NCI-H748 (cell line): ENCODE results near the gene DDX56.
"Not testable (repeated sequence)": the region's sequence is repeated elsewhere in the genome, so short reads cannot be mapped to it uniquely, and the experiment has no call there.

ENCODE experiments used
- DNase-seq: peaks from one replicate; lab custom pipeline; 2025; ENCODE audit not compliant: unreplicated experiment; lab: John Stamatoyannopoulos, UW

DDX56 gene

GRCh38 chr7:44564606-44565005 lies 9.1 kb downstream of the DDX56 start:
- DNase-seq = no peak

DNA sequence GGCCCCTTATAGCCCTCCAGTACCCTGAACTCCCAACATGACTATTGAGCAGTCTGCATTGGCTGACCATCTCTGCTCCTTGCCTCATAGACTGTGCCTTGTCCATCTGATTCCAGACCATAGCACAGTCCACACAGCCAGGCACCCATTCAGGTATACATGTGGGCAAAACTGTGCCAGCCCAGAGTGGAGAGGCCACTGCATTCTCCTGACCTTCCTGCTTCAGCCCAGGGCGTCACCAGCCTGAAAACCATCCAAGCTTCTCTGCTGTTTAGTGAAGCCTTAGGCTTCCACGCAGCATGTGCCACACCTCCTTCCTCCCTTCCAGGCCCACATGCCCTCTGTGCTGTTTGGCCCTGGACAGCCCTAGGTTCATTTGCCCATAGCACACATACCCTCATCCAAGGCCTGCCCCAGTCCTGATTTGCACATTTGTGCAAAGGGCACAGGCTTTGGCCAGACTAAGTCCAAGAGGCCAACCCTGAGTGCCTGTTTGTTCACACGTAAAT lies 10.5 kb downstream of the DDX56 start:
- DNase-seq = no peak

DNA sequence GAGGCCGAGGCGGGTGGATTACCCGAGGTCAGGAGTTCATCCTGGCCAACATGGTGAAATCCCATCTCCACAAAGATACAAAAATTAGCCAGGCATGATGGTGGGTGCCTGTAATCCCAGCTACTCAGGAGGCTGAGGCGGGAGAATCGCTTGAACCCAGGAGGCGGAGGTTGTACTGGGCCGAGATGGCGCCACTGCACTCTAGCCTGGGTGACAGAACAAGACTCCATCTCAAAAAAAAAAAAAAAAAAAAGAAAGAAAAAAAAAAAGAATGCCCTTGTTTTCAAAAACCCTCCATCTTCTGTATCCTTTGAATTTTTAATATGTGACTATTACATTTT lies 11.1 kb downstream of the DDX56 start:
- not testable (repeated sequence) for DNase-seq

DNA sequence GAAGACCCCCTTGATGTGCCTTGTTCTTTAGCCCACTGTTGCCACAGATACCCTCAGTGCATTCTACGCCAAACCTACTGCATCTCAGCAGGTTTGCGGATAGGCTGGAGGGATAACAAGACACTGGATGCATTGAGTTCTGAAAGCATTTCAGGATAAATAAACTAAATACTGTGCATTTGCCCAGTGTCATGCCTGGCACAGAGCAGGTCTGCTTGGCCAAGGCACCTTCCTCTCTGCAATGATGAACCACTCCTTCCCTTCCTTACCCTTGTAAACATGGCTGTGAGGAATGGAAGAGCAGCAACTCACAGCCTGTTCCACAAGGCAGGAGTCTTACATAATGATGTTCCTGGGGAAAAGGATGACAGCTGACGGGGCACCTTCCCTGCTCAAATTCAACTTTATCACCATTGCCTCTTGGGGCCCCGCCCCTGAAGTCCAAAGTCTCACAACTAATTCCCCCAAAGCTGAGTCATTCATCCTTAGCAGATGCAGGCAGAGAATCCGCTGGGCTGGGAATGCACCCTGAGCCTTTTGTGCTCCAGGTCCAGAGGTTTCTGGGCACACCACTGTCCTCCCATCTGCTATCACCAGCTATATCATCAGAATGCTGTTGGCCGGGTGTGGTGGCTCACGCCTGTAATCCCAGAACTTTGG lies 11.6 kb downstream of the DDX56 start:
- DNase-seq = no peak

- DNase-seq = no peak
These were observed 12.2 kb downstream of the DDX56 start for GRCh38 chr7:44561481-44561880.

DNA sequence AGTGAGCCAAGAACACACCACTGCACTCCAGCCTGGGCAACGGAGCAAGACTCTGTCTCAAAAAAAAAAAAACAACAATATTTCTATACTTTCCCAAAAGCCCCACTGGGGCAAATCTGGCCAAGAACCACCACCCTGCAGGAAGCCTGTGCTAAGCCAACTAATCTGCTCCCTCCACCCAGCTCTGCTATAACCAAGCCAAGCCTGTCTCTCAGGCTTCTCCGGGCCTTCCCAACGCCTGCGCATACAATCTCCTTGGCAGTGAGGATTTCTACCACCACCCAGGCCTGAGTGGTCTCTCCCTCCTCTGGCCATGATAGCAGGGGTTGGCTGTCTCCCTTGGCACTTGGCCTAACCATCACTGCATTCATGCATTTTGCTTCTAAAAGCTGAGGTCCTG lies 14.2 kb downstream of the DDX56 start:
- DNase-seq = no peak

DNA sequence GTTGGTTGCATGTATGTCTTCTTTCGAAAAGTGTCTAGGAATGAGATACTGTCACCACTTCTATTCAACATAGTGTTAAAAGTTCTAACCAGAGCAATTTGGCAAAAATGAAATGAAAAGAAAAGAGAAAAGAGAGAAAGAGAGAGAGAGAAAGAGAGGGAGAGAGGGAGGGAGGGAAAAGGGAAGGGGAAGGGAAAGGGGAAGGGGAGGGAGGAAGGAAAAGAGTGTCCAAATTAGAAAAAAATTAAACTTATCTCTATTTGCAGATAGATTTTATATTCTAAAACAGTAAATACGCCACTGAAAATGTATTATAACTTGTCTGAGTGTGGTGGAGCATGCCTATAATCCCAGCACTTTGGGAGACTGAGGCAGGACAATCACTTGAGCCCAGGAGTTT lies 16.2 kb downstream of the DDX56 start:
- DNase-seq = no peak

GRCh38 chr7:44555350-44555749 lies 18.4 kb downstream of the DDX56 start:
- DNase-seq = no peak

DNA sequence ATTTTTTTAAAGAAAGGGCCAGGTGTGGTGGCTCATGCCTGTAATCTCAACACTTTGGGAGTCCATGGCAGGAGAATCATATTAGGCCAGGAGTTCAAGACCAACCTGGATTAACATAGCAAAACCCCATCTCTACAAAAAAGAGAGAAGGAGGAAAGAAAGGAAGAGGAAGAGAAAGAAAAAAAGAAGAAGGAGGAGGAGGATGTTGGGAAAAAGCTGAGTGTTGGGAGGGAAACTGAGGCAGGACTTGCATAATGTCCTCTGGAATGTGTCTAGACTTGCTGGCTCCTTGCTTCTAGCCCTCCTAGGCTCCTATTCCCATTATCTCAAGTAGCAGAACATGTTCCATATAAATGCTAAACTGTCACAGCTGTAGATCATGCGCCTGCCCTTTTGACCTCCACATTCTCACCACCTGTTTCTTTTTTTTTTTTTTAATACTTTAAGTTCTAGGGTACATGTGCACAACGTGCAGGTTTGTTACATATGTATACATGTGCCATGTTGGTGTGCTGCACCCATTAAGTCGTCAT lies 21.2 kb downstream of the DDX56 start:
- not testable (repeated sequence) for DNase-seq

DNA sequence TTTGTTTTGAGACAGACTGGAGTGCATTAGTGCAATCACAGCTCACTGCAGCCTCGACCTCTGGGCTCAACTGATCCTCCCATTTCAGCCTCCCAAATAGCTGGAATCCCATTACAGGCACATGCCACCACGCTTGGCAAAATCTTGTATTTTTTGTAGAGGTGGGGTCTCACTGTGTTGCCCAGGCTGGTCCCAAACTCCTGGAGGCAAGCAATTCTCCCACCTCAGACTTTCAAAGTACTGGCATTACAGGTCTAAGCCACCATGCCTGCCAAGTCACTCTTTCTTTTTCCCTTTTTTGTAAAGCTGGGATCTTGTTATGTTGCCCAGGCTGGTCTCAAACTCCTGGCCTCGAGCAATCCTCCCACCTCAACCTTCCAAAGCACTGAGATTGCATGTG lies 24.3 kb downstream of the DDX56 start:
- DNase-seq = no peak

DNA sequence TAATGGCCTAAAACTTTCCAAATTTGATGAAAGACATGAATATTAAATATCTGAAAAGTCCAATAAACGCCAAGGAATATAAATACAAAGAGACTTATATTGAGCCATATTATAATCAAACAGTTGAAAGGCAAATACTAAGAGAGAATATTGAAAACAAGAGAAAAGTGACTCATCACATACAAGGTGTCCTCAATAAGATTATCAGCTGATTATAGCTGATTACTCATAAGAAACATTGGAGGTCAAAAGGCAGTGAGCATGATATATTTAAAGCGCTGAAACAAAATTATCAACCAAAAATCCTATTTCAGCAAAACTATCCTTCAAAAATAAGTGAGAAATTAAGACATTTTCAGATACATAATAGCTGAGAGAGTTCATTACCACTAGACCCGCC lies 24.8 kb downstream of the DDX56 start:
- DNase-seq = no peak

GRCh38 chr7:44547536-44548231 lies 26.0 kb downstream of the DDX56 start:
- no peak for DNase-seq

DNA sequence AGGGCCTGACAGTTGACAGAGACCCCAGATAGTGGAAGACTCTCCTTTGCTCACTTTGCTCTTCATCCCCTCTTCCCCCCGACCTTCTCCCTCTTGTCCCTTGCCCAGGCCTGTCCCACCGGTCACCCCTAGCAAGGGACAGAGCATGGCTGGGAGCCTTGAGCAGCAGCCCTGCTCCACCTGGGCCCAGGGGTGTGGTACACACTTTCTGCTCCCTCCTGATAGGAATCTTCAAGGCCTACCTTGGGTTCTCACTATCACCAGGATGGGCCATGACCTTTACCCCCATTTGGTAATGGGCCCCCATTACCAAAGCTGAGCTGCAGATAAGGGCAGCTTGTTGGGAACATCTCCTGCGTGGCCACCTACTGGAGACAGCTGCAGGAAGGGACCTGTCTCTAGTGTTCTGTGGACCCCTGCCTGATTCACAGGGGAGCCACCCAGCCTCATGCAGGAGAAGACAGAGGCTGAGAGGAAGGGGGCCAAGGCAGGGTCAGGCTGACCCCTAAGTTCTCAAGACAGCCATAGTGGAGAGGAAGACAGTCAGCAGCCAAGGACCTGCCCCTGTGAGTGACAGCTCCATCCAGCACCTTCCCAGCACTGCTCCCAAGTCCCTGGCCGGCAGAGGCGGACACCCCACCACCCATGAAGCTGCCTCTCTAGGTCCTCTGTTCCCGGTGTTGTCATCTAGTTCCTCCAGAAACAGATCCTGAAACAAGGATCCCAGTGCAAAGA lies 31.7 kb downstream of the DDX56 start:
- DNase-seq = no peak

GRCh38 chr7:44541028-44541869 lies 32.5 kb downstream of the DDX56 start, which contains the start of gene NPC1L1:
Gene NPC1L1, minus strand, starts transcription at chr7:44541330. Its CDS starts 71 bp downstream, at chr7:44541259.
- DNase-seq = no peak

DNA sequence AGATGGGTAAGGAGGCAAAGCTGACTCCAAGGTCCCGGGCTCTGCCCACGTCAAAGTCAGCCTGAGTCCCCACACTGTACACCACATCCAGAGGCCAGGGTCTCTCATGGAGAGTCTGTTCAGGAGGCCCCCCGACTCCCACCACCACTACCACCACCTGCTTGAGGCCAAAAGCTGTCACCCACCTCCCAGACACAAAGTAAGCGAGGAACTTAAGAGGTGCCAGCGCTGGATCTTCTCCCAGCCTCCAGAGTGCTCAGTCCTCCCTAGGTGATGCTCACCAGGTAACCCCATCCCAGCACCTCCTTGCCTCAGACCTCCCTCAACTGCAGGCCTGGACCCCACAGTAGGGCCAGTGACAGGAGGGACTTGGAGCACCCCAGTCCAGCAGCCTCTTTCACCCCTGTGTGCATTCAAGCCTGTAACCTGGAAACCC lies 33.1 kb downstream of the DDX56 start:
- DNase-seq = no peak

DNA sequence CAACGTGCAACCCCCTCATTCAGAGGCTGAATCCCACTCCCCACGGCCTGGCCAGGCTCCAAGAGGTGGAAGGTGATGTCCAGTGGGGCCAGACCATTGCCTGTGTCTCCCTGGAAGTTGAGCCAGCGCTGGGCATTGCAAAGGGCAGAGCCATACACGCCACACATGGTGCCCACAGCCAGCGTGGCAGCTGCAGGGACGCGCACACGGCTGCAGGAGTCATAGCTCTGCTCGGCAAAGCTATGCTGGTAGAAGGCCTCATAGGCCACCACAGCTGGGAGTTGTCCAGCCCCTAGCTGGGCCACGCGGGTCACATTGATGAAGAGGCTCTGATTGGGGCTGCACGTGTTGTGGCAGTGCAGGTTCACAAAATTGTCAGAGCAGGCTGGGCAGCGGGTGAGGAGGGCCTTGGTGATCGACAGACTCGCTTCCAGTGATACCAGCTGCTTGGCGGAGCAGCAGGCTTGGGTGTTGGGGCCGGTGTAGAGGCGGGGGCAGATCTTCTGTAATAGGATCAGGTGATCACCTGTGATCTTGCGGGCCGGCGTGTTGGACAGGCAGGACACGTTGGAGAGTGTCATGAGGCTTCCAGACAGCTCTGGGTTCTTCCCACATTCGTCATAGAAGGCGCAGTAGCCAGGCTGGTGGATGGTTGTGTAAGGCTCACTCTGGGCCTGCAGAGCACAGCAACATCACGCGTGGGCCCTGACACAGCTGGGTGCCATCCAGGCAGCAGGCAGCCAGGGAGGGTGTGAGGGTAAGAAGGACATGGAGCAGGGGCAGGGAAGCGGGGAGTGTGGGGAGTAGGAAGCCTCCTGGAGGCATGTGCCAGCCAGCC lies 33.8 kb downstream of the DDX56 start:
- DNase-seq = no peak

DNA sequence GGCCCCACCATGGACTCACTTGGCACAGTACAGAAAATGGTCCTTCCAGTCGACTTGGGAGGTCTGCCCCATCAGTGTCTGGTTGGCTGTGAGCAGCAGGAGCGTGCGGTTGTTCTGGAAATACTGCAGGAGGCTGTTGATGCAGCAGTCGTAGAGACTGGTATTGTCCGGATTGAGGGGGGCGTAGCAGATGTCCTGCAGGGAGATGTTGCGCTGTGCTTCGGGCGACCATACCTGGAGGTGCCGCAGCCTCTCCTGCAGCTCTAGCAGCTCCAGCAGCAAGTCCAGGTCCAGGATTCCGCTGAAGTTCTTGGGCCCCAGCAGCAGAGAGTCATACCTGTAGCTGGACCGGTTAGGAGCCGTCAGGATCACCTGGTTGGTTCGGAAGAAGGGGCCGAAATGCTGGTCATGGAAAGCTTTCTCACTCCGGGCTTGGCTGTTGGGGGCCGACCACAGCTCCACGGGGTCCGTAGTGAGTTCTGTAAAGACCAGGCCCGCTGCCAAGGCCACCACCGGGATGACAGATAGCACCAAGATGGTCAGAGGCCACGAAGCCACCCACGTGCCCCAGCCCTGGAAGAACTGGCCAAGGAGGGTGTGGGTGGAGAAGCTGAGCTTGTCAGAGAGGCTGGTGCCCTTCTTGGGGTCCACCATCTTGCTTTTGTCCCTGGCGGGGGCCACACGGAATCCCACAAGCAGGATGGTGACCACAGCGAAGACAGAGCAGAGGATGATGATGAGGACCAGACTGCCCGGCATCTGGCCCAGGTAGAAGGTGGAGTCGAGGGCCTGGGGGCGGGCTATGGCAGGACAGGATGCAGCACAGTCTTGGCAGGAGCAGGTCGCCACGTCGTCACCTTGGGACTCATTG lies 34.7 kb downstream of the DDX56 start:
- no peak for DNase-seq

GRCh38 chr7:44538093-44538797 lies 35.5 kb downstream of the DDX56 start:
- no peak for DNase-seq
